Measurements from ENCODE around the gene RYK.

GRCh38 chr3:134134240-134134639 lies 116.4 kb downstream of the RYK start:
- TF ChIP-seq CTCF (IDR thresholded peaks at IDR 0.05) (no peak), POLR2AphosphoS5 (IDR thresholded peaks at IDR 0.05) (no peak), POLR2A (IDR thresholded peaks at IDR 0.05) (no peak)
